Ascending aorta (tissue), 2 donors: ENCODE data around the gene DVL3. TPM values are rescaled to one million over a fixed set of nuclear protein-coding genes. Genes with fewer than 3 reads are reported as not detected.

Experiments
- DNase-seq, 2 donors: peaks; one replicate each; pipeline ENCODE4 v3.0.0-alpha.2; 2019; ENCODE audit warnings: low spot score in 2 of 2
- H3K27ac ChIP-seq, 2 donors: fragments of 200-600 bp; sonication (generic); one replicate each; pipeline ENCODE4 v1.5.1; 2016 to 2017; ENCODE audit warnings: mild to moderate bottlenecking in 1 of 2
- H3K27me3 ChIP-seq: fragments of 200-600 bp; sonication (generic); one replicate; pipeline ENCODE4 v1.5.1; 2017
- H3K36me3 ChIP-seq, 2 donors: fragments of 200-600 bp; sonication (generic); one replicate each; pipeline ENCODE4 v1.5.1; 2016
- H3K4me1 ChIP-seq, 2 donors: fragments of 200-600 bp; sonication (generic); one replicate each; pipeline ENCODE4 v1.5.1; 2016 to 2017; ENCODE audit warnings: mild to moderate bottlenecking in 1 of 2
- H3K4me3 ChIP-seq, 2 donors: fragments of 200-600 bp; sonication (generic); one replicate each; pipeline ENCODE4 v1.5.1; 2016 to 2017; ENCODE audit warnings: mild to moderate bottlenecking in 1 of 2
- H3K9me3 ChIP-seq, 2 donors: fragments of 200-600 bp; sonication (generic); one replicate each; pipeline ENCODE4 v1.5.1; 2016
- intact Hi-C: fragments of 100-400 bp; cut with DNase I; formaldehyde crosslinking; loops from one replicate; pipeline ENCODE4 v1.15.1; 2023
- total RNA-seq: library from RNA; depleted of rRNA; stranded (reverse); fragments of >200 nt; gene quantifications from one replicate; pipeline ENCODE4 v1.1.0, GENCODE V29; 2016
- TF ChIP-seq, protein P1 (sequence below), 3 experiments: fragments of 200-600 bp in 2 of 3; fragments of 450-650 bp in 1 of 3; sonication (generic) in 2 of 3; IDR thresholded peaks; one replicate each; pipeline ENCODE4 v1.5.1; 2016 to 2019; ENCODE audit warnings: antibody characterized with exemption in 3 of 3, mild to moderate bottlenecking in 1 of 3, moderate library complexity in 1 of 3

DVL3 gene
- total RNA-seq, 1 donor from 2014 or later = 36.6 TPM

DNA sequence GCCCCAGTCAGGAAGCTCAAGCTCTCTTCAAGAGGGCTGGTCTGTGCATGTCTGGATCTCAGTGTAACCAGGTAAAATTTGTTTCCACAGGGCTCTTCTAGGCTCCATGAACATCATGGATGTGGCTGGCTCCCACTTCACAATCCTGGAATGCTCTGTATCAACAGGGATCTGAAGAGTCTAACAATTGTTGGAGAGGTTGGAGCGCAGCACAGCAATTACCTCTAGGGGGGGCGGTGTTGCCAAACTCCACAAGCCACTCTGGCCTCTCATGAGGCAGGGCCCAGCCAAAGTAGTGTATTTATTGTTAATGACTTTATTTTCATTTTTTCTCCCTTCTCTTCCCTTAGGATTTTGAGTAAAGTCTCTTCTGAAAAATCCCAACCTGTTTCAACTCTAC is 26.2 kb upstream of the DVL3 start:
- no peak overlapping the region for H3K4me3 ChIP-seq
- no peaks in the 10 kb centered on the region for H3K9me3 ChIP-seq
- H3K27me3 ChIP-seq = no peaks in the 10 kb centered on the region
- intact Hi-C loops = no loop called here
- H3K36me3 ChIP-seq = no peaks in the 10 kb centered on the region
- TF ChIP-seq, protein P1, sequence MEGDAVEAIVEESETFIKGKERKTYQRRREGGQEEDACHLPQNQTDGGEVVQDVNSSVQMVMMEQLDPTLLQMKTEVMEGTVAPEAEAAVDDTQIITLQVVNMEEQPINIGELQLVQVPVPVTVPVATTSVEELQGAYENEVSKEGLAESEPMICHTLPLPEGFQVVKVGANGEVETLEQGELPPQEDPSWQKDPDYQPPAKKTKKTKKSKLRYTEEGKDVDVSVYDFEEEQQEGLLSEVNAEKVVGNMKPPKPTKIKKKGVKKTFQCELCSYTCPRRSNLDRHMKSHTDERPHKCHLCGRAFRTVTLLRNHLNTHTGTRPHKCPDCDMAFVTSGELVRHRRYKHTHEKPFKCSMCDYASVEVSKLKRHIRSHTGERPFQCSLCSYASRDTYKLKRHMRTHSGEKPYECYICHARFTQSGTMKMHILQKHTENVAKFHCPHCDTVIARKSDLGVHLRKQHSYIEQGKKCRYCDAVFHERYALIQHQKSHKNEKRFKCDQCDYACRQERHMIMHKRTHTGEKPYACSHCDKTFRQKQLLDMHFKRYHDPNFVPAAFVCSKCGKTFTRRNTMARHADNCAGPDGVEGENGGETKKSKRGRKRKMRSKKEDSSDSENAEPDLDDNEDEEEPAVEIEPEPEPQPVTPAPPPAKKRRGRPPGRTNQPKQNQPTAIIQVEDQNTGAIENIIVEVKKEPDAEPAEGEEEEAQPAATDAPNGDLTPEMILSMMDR (IDR thresholded peaks at IDR 0.05) = peak in 1 of 3 experiments; percentile 7
- no peak overlapping the region for H3K27ac ChIP-seq
- H3K4me1 ChIP-seq = no peaks in the 10 kb centered on the region
- DNase-seq = no peak

DNA sequence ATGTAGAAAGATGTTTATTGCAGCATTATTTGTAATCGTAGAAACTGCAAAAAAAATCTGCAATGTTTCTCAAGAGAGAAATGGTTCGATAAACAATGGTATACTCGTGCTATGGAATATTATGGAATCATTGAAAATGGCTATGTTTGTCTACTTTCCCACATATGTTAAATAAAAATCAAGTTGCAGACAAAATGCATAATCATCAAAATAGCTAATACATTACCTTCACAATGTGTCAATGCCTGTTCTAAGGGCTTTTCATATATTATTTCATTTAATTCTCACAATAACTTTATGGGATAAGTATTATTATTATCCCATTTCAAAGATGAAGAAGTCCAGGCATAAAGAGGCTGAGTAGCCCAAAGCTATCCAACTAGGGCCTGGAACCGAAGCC is 22.2 kb upstream of the DVL3 start:
- DNase-seq = no peak
- intact Hi-C loops = no loop called here
- no peaks in the 10 kb centered on the region for H3K27me3 ChIP-seq
- H3K36me3 ChIP-seq = no peaks in the 10 kb centered on the region
- no peak overlapping the region for H3K27ac ChIP-seq
- H3K4me1 ChIP-seq = peaks cover 3 to 9% of the 10 kb centered on the region in 2 donors
- H3K4me3 ChIP-seq = no peak overlapping the region
- H3K9me3 ChIP-seq = no peaks in the 10 kb centered on the region
- TF ChIP-seq, protein P1 (IDR thresholded peaks at IDR 0.05) = no peak

DNA sequence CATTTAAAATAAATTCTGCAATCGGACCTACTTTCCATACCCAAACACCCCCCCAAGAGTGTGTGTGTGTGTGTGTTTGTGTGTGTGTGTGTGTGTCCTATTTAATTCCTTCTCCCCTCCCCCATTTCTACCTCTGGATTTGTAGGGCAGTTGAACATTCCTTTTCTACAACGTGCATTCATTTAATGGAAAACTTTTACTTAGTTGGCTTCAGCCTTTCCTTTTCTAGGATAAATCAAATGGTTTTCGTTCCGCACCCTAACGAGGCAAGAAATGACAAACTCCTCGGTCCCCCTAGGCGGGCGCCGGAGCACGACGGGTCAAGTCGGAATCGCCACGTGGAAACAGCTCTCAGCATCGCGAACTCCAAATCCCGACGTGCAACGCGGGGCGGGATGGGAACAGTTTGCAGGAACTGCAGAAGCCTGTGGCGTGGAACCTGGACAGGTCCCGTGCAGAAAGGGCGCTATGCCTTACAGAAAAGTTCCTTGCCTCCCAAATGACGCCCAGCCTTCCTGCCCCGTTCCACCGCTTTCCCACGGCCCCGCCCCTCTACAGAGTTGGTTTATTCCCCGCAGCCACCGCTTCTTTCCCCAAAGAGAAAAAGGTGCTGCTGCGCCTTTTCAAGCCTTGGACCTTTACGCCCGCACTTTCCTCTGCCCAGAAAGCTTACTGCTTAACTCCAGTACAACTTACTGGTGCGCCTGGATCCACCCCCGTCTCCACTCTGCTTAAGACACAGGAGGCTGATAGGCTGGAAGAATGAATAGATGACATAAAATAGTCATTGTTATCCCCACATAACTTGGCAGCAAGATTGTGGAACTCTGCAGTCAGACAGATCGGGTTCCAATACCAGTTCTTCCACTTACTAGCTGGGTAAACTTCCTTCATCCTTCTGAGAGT is 21.1 kb upstream of the DVL3 start:
- H3K36me3 ChIP-seq = peaks cover 0 to 5% of the 10 kb centered on the region in 2 donors
- intact Hi-C loops = loop anchor here (1.0 to 2.0 kb wide), 3 partner anchors 40 to 117 kb away; partner anchors contain the start of genes ABCC5 and AP2M1
- H3K27me3 ChIP-seq = no peaks in the 10 kb centered on the region
- H3K9me3 ChIP-seq = no peaks in the 10 kb centered on the region
- peaks cover 3 to 9% of the 10 kb centered on the region in 2 donors for H3K4me1 ChIP-seq
- peak overlapping the region; percentile 90 to 91 for H3K27ac ChIP-seq
- TF ChIP-seq, protein P1 (IDR thresholded peaks at IDR 0.05) = no peak
- H3K4me3 ChIP-seq = peak overlapping the region; percentile 74 to 91
- DNase-seq = peak; percentile 63 to 93

DNA sequence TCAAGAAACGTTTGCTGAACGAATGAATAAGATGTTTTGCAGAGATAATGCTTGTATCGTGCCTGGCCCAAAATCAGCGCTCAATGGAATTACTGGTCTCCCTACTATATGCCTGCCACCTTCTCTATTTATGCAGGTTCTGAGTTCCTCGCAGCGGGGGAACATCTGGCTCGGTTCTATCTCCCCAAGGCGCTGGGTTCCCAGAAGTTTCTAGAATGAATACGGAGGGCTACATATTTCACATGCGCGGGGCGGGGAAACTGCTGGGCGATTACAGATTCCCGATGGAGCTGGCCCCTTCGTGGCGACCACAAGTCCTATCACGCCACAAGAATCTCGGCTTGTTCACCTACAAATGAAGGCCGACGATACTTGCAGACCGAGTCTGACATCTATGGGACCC is 20.4 kb upstream of the DVL3 start:
- TF ChIP-seq, protein P1 (IDR thresholded peaks at IDR 0.05) = no peak
- Histone ChIP-seq H3K27me3 (no peaks in the 10 kb centered on the region), H3K27ac (peak overlapping the region; percentile 90 to 91), H3K36me3 (peaks cover 0 to 9% of the 10 kb centered on the region in 2 donors), H3K4me1 (peaks cover 3 to 9% of the 10 kb centered on the region in 2 donors), H3K4me3 (peak overlapping the region; percentile 74 to 91), H3K9me3 (no peaks in the 10 kb centered on the region)
- intact Hi-C loops = loop anchor here (1.0 to 5.0 kb wide), 6 partner anchors 22 to 165 kb away; partner anchors contain the start of genes ABCC5, ALG3, AP2M1 and EEF1AKMT4
- no peak for DNase-seq

DNA sequence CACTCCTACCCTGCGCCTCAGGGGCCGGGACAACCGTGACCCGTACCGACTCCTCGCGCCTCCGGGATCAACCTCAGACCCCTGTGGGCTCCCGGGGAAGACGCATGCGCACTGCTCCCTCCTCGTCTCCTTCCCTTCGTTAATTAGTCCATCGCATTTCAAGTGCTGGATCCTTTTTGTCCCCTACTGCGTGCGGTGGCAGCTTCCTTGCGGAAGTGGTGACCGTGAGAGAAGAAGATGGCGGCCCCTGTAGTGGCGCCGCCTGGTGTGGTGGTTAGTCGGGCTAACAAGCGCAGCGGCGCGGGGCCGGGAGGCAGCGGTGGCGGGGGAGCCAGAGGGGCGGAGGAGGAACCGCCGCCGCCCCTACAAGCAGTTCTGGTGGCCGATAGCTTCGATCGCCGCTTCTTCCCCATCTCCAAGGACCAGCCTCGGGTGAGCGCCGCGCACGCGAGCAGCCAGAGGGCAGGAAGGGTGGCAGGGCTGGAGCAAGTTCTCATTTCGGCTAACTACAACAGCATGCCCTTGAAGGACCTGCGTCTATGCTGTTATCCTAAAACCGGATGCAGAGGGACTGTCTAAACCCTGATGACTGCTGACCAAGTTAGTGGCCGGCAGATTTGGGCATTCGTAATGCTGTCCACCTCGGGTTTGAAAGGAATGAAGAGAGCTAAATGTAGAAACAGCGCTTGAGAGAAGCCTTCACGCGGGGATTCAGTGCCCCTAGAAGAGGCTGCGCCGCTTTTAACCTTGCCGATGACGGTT is 19.8 kb upstream of the DVL3 start, which contains the start of gene EIF2B5:
Gene EIF2B5, plus strand, starts transcription at position 210 of the 762 bp plus-strand sequence. Its CDS starts 28 bp downstream, at position 238.
- peak; percentile 71 to 96 for DNase-seq
- H3K9me3 ChIP-seq = no peaks in the 10 kb centered on the region
- H3K4me1 ChIP-seq = peaks cover 3 to 9% of the 10 kb centered on the region in 2 donors
- TF ChIP-seq, protein P1 (IDR thresholded peaks at IDR 0.05) = peak in 2 of 3 experiments; percentile 44 to 51
- H3K27ac ChIP-seq = peak within 1 kb of the TSS; percentile 90 to 91
- H3K36me3 ChIP-seq = peaks cover 5 to 14% of the 10 kb centered on the region in 2 donors
- H3K27me3 ChIP-seq = no peaks in the 10 kb centered on the region
- intact Hi-C loops = loop anchor here (1.0 to 5.0 kb wide), 5 partner anchors 21 to 164 kb away; partner anchors contain the start of genes ABCC5, ALG3, EEF1AKMT4 and PSMD2
- peak within 1 kb of the TSS; percentile 74 to 91 for H3K4me3 ChIP-seq
